OCI-LY1 (cell line): ENCODE results near the gene GCK.

Experiments used
- CTCF ChIP-seq: fragments of 200-600 bp; sonication (generic), shearing (Covaris generic); IDR thresholded peaks from 2 replicates; pipeline ENCODE4 v1.5.1; 2017; ENCODE audit warnings: mild to moderate bottlenecking, antibody characterized with exemption, low read length, moderate library complexity, mixed read lengths
- EZH2 ChIP-seq: fragments of 200-600 bp; sonication (generic), shearing (Covaris generic); IDR thresholded peaks from 2 replicates; pipeline ENCODE4 v1.8.0; 2017; ENCODE audit warnings: borderline replicate concordance, mixed run types, mild to moderate bottlenecking, antibody characterized with exemption, low read length, moderate library complexity, mixed read lengths

- no peak for TF ChIP-seq CTCF
- no peak for TF ChIP-seq EZH2
These were observed 87.0 kb downstream of the GCK start for GRCh38 chr7:44101966-44102845.
